GM12872 (cell line): Measurements from ENCODE around the gene IL17RD.

ENCODE experiments used
- TF ChIP-seq, protein P1 (sequence below): IDR thresholded peaks from 3 replicates; pipeline ENCODE4 v1.5.1; 2011; ENCODE audit warnings: low read depth, mild to moderate bottlenecking, low read length, moderate library complexity; ENCODE audit not compliant: insufficient read depth

The IL17RD gene

DNA sequence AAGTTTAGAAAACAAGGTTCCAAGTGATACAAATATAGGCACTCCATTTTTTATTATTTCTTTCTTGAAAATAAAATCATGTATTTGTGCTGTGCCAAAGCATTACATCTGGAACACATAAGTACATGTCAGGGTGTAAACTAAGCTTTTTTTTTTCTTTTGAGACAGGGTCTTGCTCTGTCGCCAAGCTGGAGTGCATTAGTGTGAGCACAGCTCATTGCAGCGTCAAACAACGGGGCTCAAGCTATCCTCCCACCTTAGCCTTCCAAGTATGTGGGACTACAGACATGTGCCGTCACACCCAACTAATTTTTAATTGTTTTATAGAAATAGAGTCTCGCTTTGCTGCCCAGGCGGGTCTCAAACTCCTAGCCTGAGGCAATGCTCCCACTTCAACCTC lies 95.7 kb downstream of the IL17RD start:
- TF ChIP-seq, protein P1, sequence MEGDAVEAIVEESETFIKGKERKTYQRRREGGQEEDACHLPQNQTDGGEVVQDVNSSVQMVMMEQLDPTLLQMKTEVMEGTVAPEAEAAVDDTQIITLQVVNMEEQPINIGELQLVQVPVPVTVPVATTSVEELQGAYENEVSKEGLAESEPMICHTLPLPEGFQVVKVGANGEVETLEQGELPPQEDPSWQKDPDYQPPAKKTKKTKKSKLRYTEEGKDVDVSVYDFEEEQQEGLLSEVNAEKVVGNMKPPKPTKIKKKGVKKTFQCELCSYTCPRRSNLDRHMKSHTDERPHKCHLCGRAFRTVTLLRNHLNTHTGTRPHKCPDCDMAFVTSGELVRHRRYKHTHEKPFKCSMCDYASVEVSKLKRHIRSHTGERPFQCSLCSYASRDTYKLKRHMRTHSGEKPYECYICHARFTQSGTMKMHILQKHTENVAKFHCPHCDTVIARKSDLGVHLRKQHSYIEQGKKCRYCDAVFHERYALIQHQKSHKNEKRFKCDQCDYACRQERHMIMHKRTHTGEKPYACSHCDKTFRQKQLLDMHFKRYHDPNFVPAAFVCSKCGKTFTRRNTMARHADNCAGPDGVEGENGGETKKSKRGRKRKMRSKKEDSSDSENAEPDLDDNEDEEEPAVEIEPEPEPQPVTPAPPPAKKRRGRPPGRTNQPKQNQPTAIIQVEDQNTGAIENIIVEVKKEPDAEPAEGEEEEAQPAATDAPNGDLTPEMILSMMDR = no peak

DNA sequence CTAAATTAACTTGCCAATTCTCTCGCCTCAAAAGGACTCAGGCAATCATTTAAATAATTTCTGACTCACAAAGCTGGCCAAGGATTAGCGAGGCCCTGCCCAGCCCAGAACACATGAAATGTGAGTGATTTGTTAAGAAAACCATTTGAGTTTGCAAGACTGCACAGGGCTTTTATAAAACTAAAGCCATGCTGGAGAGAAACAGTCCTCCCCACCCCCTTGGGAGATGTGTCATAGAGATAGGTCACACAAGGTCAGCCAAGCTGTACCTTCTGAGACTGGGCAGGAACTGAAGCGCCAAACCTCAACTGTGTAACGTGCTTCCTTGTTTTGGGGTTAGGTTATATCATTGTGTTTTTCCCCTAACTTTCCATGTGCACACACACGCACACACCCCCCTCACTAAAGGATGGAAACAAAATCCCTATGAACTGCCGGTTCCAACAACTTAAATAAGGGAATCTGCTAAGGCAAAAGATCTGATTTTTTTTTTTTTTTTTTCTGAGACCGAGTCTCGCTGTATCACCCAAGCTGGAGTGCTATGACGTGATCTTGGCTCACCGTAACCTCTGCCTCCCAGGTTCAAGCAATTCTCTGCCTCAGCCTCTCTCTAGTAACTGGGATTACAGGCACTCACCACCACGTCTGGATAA lies 96.6 kb downstream of the IL17RD start:
- TF ChIP-seq, protein P1 = no peak

DNA sequence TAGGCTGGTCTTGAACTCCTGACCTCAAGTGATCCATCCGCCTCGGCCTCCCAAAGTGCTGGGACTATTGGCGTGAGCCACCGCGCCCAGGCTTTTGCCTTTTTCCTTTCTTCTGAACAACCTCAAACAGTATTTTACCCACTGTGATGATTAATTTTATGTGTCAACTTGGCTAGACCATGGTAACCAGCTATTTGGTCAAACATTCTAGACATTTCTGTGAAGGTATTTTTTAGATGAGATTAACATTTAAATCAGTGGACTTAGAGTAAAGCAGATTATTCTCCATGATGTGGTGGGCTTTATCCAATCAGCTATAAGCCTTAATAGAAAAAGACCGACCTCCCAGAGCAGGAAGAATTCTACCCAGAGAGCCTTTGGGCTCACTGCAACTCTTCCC lies 98.7 kb downstream of the IL17RD start:
- TF ChIP-seq, protein P1 = no peak

DNA sequence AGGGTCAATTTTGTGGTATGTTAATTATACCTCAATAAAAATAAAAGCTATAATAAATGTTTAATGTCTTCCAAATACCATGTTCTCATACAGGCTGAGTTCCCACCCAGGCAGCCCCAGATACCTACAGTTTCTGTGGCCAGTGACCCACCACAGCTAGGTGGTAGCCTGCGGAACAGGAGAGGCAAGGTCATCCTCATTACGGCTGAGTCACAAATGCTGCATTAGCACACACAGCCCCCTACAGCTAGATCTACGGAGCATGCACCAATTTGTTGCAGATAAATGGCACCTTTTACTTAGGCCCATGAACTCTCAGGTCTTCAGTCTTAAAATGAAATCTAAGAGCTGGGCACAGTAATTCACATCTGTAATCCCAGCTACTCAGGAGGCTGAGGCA lies 99.6 kb downstream of the IL17RD start:
- TF ChIP-seq, protein P1 = no peak

DNA sequence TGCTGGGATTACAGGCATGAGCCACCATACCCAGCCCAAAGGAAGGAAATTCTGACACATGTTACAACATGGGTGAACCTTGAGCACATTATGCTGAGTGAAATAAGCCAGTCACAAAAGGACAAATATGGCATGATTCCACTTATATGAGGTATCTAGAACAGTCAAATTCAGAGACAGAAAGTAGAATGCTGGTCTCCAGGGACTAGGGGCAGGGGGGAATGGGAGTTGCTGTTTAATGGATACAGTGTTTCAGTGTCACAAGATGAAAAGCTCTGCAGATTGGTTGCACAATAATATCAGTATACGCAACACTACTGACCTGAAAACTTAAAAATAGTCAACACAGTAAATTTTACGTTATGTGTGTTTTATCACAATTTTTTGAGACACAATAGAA lies 100.6 kb downstream of the IL17RD start:
- TF ChIP-seq, protein P1 = no peak

DNA sequence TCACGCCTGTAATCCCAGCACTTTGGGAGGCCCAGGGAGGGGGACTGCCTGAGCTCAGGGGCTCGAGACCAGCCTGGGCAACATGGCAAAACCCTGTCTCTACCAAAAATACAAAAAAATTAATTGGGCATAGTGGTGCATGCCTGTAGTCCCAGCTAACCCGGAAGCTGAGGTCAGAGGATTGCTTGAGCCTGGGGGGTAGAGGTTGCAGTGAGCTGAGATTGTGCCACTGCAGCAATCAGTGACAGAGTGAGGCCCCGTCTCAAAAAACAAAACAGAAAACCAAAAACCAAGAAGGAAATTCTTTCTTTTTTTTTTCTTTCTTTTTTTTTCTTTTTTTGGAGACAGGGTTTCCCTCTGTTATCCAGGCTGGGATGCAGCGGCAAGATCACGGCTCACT lies 101.2 kb downstream of the IL17RD start:
- TF ChIP-seq, protein P1 = no peak

DNA sequence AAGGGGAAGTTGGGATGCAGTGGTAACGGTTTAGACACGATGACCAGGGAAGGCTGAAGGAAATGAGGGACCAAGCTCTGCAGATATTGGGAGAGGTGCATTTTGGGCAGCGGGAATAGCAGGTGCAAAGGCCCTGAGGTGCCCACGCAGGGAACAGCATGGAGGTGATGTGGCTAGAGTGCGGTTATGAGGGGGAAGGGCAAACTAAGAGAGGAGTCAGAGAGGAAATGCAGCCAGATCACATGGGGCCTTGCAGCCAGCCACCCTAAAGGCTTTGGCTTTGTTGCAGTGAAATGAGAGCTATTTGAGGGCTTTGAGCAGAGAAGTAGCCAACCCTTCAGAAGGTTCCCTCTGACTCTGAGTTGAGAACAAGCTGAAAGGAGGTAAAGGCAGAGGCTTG lies 102.1 kb downstream of the IL17RD start:
- TF ChIP-seq, protein P1 = no peak
